Caco-2 (cell line): Measurements from ENCODE around the gene HNF1A. TPM values are rescaled to one million over a fixed set of nuclear protein-coding genes. Genes with fewer than 3 reads are reported as not detected.

Source experiments
- BruUV-seq: library from RNA; stranded (reverse); fragments of 400-500 nt; replicated peaks from 2 replicates; lab custom pipeline; 2021; lab: Mats Ljungman, UMichigan
- CTCF ChIA-PET: fragments of 300-600 bp; sonication (Branson Sonifier 250); formaldehyde crosslinking; loops from one replicate; lab custom pipeline; 2022; ENCODE audit warnings: antibody characterized with exemption; lab: Charles Lee
- POLR2A ChIA-PET: fragments of 300-600 bp; sonication (Branson Sonifier 250); formaldehyde crosslinking; loops from one replicate; lab custom pipeline; 2022; ENCODE audit warnings: antibody characterized with exemption; lab: Charles Lee
- DNase-seq, 2 experiments: peaks; one replicate each; pipeline versions ENCODE4 v3.0.0 to v3.0.0-alpha.2; 2020 to 2022
- H3K27me3 ChIP-seq: replicated peaks from 2 replicates; pipeline ENCODE4 v1.6.0; 2011; ENCODE audit warnings: low read length; ENCODE audit not compliant: control insufficient read depth, insufficient read depth
- H3K36me3 ChIP-seq: 2 replicates; pipeline ENCODE4 v1.5.1; 2011; ENCODE audit warnings: low read length; ENCODE audit not compliant: control insufficient read depth, insufficient read depth
- H3K4me1 ChIP-seq: fragments of 250-450 bp; sonication (Bioruptor Pico); 2 replicates; pipeline ENCODE4 v1.5.1; 2020; ENCODE audit warnings: mild to moderate bottlenecking
- H3K4me3 ChIP-seq: 2 replicates; pipeline ENCODE4 v1.5.1; 2011; ENCODE audit warnings: low read depth, mild to moderate bottlenecking, control low read depth, low read length
- H3K9me3 ChIP-seq: fragments of 250-450 bp; sonication (Bioruptor Pico); 2 replicates; pipeline ENCODE4 v1.5.1; 2020; ENCODE audit warnings: mild to moderate bottlenecking, moderate library complexity
- H3K27ac Mint-ChIP-seq: one replicate; pipeline ENCODE4 v1.8.0; 2022; ENCODE audit warnings: mixed read lengths; ENCODE audit not compliant: unreplicated experiment
- H3K27me3 Mint-ChIP-seq: one replicate; pipeline ENCODE4 v1.8.0; 2022; ENCODE audit warnings: mixed read lengths; ENCODE audit not compliant: insufficient read depth, unreplicated experiment
- H3K36me3 Mint-ChIP-seq: one replicate; pipeline ENCODE4 v1.8.0; 2022; ENCODE audit warnings: mild to moderate bottlenecking, mixed read lengths; ENCODE audit not compliant: insufficient read depth, unreplicated experiment
- H3K4me1 Mint-ChIP-seq: one replicate; pipeline ENCODE4 v1.8.0; 2022; ENCODE audit warnings: low read depth, mixed read lengths; ENCODE audit not compliant: unreplicated experiment
- H3K4me3 Mint-ChIP-seq: one replicate; pipeline ENCODE4 v1.8.0; 2022; ENCODE audit warnings: mild to moderate bottlenecking, moderate library complexity, mixed read lengths; ENCODE audit not compliant: unreplicated experiment
- H3K9me3 Mint-ChIP-seq: one replicate; pipeline ENCODE4 v1.8.0; 2022; ENCODE audit warnings: mixed read lengths; ENCODE audit not compliant: unreplicated experiment
- CTCF ChIP-seq, 2 experiments: fragments of 200-600 bp in 1 of 2; IDR thresholded peaks; 1 replicate in 1 of 2; 2 replicates in 1 of 2; pipeline versions ENCODE4 v1.5.1 to v1.8.0; 2011 to 2022; ENCODE audit warnings: antibody characterized with exemption in 1 of 2, control low read depth in 1 of 2, inconsistent platforms in 1 of 2, low read depth in 1 of 2, low read length in 1 of 2, mild to moderate bottlenecking in 1 of 2, moderate library complexity in 1 of 2; ENCODE audit not compliant: insufficient read depth in 1 of 2, severe bottlenecking in 1 of 2, unreplicated experiment in 1 of 2
- intact Hi-C: fragments of 100-400 bp; cut with micrococcal nuclease; formaldehyde crosslinking; loops from one replicate; pipeline ENCODE4 v1.10.0; 2022; ENCODE audit not compliant: unreplicated experiment
- total RNA-seq: library from RNA; stranded (reverse); gene quantifications from 2 replicates; pipeline ENCODE4 v1.2.3, GENCODE V29; 2022

HNF1A gene
- total RNA-seq, 1 experiment from 2014 or later, result 41.2 TPM

- peak in 1 of 2 experiments; percentile 43 for DNase-seq
- Mint-ChIP-seq H3K27me3 (no peaks in the 10 kb centered on the region), H3K36me3 (peaks cover 85% of the 10 kb centered on the region), H3K27ac (no peak overlapping the region), H3K4me1 (peaks cover 12% of the 10 kb centered on the region), H3K4me3 (no peak overlapping the region), H3K9me3 (no peaks in the 10 kb centered on the region)
- intact Hi-C loops, result loop anchor here (2.0 kb wide), 2 partner anchors 37 to 389 kb away; no protein-coding TSS in a partner anchor
- no peak overlapping the region for H3K4me3 ChIP-seq
- H3K4me1 ChIP-seq, result peaks cover 36% of the 10 kb centered on the region
- no TSS peak for BruUV-seq
- POLR2A ChIA-PET, result interaction anchor here (1.0 to 1.2 kb wide), 5 partner anchors 9 to 54 kb away, joined by 3 to 7 read pairs (median 4); no protein-coding TSS in a partner anchor
- CTCF ChIA-PET, result interaction anchor here (0.5 to 2.4 kb wide), 11 partner anchors 9 to 390 kb away, joined by 3 to 21 read pairs (median 4); partner anchors contain the start of gene POP5
- peaks cover 18% of the 10 kb centered on the region for H3K36me3 ChIP-seq
- H3K9me3 ChIP-seq, result no peaks in the 10 kb centered on the region
- peak; percentile 45 to 68 for TF ChIP-seq CTCF (IDR thresholded peaks at IDR 0.05; ENCODE audit: insufficient read depth in 1 of 2, low read depth in 1 of 2, low read length in 1 of 2, severe bottlenecking in 1 of 2, unreplicated experiment in 1 of 2)
- no peaks in the 10 kb centered on the region for H3K27me3 ChIP-seq
Observed at GRCh38 chr12:120971299-120972180, 6.8 kb upstream of the HNF1A start.

- Histone ChIP-seq H3K4me1 (peaks cover 46% of the 10 kb centered on the region), H3K36me3 (peaks cover 18% of the 10 kb centered on the region), H3K9me3 (no peaks in the 10 kb centered on the region), H3K27me3 (no peaks in the 10 kb centered on the region), H3K4me3 (no peak overlapping the region)
- ChIA-PET POLR2A (interaction anchor here (0.5 to 1.4 kb wide), 4 partner anchors 21 to 392 kb away, joined by 3 to 6 read pairs (median 6); partner anchors contain the start of gene POP5), CTCF (interaction anchor here (1.0 to 2.4 kb wide), 6 partner anchors 7 to 324 kb away, joined by 3 to 21 read pairs (median 8); no protein-coding TSS in a partner anchor)
- Mint-ChIP-seq H3K27me3 (no peaks in the 10 kb centered on the region), H3K4me3 (peak overlapping the region; percentile 15), H3K27ac (peak overlapping the region; percentile 75), H3K36me3 (peaks cover 84% of the 10 kb centered on the region), H3K9me3 (no peaks in the 10 kb centered on the region), H3K4me1 (peaks cover 19% of the 10 kb centered on the region)
- TF ChIP-seq CTCF (IDR thresholded peaks at IDR 0.05; ENCODE audit: insufficient read depth in 1 of 2, low read depth in 1 of 2, low read length in 1 of 2, severe bottlenecking in 1 of 2, unreplicated experiment in 1 of 2), result no peak
- intact Hi-C loops, result loop anchor here (2.0 kb wide), 2 partner anchors 36 to 390 kb away; no protein-coding TSS in a partner anchor
- no TSS peak for BruUV-seq
- DNase-seq, result peak; percentile 87 to 91
Observed at GRCh38 chr12:120972870-120973543, 5.3 kb upstream of the HNF1A start.
